ENCODE results near the gene FOXK1. TPM values are rescaled to one million over a fixed set of nuclear protein-coding genes. Genes with fewer than 3 reads are reported as not detected.

The FOXK1 gene
- total RNA-seq, 2 donors from 2014 or later: 36.9 to 43.4 TPM

DNA sequence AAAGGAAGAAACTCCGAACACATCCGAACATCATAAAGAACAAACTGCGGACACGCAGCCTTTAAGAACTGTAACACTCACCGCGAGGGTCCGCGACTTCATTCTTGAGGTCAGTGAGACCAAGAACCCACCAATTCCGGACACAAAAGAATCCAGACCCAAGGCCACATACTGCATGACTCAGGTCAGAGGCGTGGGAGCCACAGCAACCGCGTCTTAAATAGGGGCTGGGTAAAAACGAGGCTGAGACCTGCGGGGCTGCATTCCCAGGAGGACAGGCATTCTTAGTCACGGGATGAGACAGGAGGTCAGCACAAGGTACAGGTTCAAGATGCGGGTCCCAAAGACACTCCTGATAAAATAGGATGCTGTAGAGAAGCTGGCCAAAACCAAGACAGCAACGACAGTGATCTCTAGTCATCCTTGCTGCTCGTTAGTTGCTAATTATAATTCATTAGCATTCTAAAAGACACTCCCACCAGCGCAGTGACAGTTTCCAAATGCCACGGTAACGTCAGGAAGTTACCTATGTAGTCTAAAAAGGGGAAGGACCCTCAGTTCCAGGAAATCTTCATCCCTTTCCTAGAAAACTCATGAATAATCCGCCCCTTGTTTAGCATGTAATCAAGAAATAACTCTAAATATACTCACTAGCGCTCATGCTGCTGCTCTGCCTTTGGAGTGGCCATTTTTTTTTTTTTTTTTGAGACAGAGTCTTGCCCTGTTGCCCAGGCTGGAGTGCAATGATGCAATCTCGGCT lies 112.7 kb downstream of the FOXK1 start:
- Mint-ChIP-seq H3K36me3 (ENCODE audit: low read depth) (peaks cover 45% of the 10 kb centered on the region), H3K4me3 (no peak overlapping the region), H3K9me3 (peaks cover 13% of the 10 kb centered on the region), H3K4me1 (no peaks in the 10 kb centered on the region), H3K27me3 (ENCODE audit: insufficient read depth) (no peaks in the 10 kb centered on the region), H3K27ac (peak overlapping the region; percentile 65)
- WGBS, 2 experiments (ENCODE audit: insufficient coverage in 1 of 2, insufficient read length in 1 of 2): 87 to 90% methylated on average over 19 to 24 of the region's 24 CpGs
- H3K4me3 ChIP-seq (ENCODE audit: low read length): no peak overlapping the region
- TF ChIP-seq, protein P1, sequence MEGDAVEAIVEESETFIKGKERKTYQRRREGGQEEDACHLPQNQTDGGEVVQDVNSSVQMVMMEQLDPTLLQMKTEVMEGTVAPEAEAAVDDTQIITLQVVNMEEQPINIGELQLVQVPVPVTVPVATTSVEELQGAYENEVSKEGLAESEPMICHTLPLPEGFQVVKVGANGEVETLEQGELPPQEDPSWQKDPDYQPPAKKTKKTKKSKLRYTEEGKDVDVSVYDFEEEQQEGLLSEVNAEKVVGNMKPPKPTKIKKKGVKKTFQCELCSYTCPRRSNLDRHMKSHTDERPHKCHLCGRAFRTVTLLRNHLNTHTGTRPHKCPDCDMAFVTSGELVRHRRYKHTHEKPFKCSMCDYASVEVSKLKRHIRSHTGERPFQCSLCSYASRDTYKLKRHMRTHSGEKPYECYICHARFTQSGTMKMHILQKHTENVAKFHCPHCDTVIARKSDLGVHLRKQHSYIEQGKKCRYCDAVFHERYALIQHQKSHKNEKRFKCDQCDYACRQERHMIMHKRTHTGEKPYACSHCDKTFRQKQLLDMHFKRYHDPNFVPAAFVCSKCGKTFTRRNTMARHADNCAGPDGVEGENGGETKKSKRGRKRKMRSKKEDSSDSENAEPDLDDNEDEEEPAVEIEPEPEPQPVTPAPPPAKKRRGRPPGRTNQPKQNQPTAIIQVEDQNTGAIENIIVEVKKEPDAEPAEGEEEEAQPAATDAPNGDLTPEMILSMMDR (conservative IDR thresholded peaks at IDR 0.05): no peak
- DNase-seq: peak; percentile 66
- peaks cover 24% of the 10 kb centered on the region for H3K36me3 ChIP-seq (ENCODE audit: control insufficient read depth, insufficient read depth, low read length)
- H3K27me3 ChIP-seq (ENCODE audit: control insufficient read depth, insufficient read depth, low read length, poor library complexity, severe bottlenecking): no peaks in the 10 kb centered on the region
- H3K27ac ChIP-seq (ENCODE audit: low read depth, low read length): no peak overlapping the region
- no peaks in the 10 kb centered on the region for H3K4me1 ChIP-seq (ENCODE audit: control insufficient read depth, insufficient read depth, low read length)
- H3K9ac ChIP-seq (ENCODE audit: extremely low read depth, low read length, poor library complexity, severe bottlenecking): no peak overlapping the region
- peaks cover 5% of the 10 kb centered on the region for H3K9me3 ChIP-seq (ENCODE audit: control insufficient read depth, low read length)

DNA sequence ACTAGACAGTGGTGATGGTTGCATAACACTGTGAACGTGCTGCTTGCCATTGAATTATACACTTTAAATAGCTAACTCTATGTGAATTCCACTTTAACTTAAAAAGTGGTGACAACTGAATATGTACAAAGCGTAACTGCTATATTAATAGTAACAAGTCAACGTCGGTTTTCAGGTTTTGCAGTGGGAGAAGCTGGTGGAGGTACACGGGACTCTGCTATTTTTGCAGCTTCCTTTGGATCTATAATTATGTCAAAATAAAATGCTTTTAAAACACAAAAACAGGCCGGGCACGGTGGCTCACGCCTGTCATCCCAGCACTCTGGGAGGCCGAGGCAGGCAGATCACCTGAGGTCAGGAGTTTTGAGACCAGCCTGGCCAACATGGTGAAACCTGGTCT lies 114.4 kb downstream of the FOXK1 start:
- no peaks in the 10 kb centered on the region for H3K27me3 Mint-ChIP-seq (ENCODE audit: insufficient read depth)
- Histone ChIP-seq H3K27ac (ENCODE audit: low read depth, low read length) (no peak overlapping the region), H3K4me3 (ENCODE audit: low read length) (no peak overlapping the region), H3K27me3 (ENCODE audit: control insufficient read depth, insufficient read depth, low read length, poor library complexity, severe bottlenecking) (no peaks in the 10 kb centered on the region), H3K9ac (ENCODE audit: extremely low read depth, low read length, poor library complexity, severe bottlenecking) (no peak overlapping the region), H3K4me1 (ENCODE audit: control insufficient read depth, insufficient read depth, low read length) (no peaks in the 10 kb centered on the region), H3K36me3 (ENCODE audit: control insufficient read depth, insufficient read depth, low read length) (peaks cover 15% of the 10 kb centered on the region), H3K9me3 (ENCODE audit: control insufficient read depth, low read length) (peaks cover 5% of the 10 kb centered on the region)
- H3K27ac Mint-ChIP-seq: no peak overlapping the region
- H3K36me3 Mint-ChIP-seq (ENCODE audit: low read depth): peaks cover 39% of the 10 kb centered on the region
- TF ChIP-seq, protein P1 (conservative IDR thresholded peaks at IDR 0.05): no peak
- H3K4me1 Mint-ChIP-seq: no peaks in the 10 kb centered on the region
- no peak for DNase-seq
- WGBS, 2 experiments (ENCODE audit: insufficient coverage in 1 of 2, insufficient read length in 1 of 2): 92 to 95% methylated on average over 8 to 9 of the region's 9 CpGs
- peaks cover 13% of the 10 kb centered on the region for H3K9me3 Mint-ChIP-seq
- no peak overlapping the region for H3K4me3 Mint-ChIP-seq

- Histone ChIP-seq H3K4me1 (ENCODE audit: control insufficient read depth, insufficient read depth, low read length) (no peaks in the 10 kb centered on the region), H3K36me3 (ENCODE audit: control insufficient read depth, insufficient read depth, low read length) (peaks cover 2% of the 10 kb centered on the region), H3K27ac (ENCODE audit: low read depth, low read length) (no peak overlapping the region), H3K4me3 (ENCODE audit: low read length) (no peak overlapping the region), H3K27me3 (ENCODE audit: control insufficient read depth, insufficient read depth, low read length, poor library complexity, severe bottlenecking) (no peaks in the 10 kb centered on the region), H3K9me3 (ENCODE audit: control insufficient read depth, low read length) (peaks cover 5% of the 10 kb centered on the region), H3K9ac (ENCODE audit: extremely low read depth, low read length, poor library complexity, severe bottlenecking) (no peak overlapping the region)
- H3K9me3 Mint-ChIP-seq: peaks cover 13% of the 10 kb centered on the region
- H3K36me3 Mint-ChIP-seq (ENCODE audit: low read depth): peaks cover 35% of the 10 kb centered on the region
- no peak overlapping the region for H3K27ac Mint-ChIP-seq
- 45 to 75% methylated on average over 8 to 33 of the region's 37 CpGs for WGBS, 2 experiments (ENCODE audit: insufficient coverage in 1 of 2, insufficient read length in 1 of 2)
- DNase-seq: peak; percentile 93
- H3K27me3 Mint-ChIP-seq (ENCODE audit: insufficient read depth): no peaks in the 10 kb centered on the region
- H3K4me3 Mint-ChIP-seq: no peak overlapping the region
- H3K4me1 Mint-ChIP-seq: no peaks in the 10 kb centered on the region
- TF ChIP-seq, protein P1 (conservative IDR thresholded peaks at IDR 0.05): peak; percentile 99
These were observed 116.0 kb downstream of the FOXK1 start for GRCh38 chr7:4797858-4798705.

Data from endodermal cell (in vitro differentiated cells).